IPS-18c (cell line): Measurements from ENCODE around the gene PACRG.

Source experiments
- H3K4me3 ChIP-seq: 2 replicates; pipeline ENCODE4 v1.7.0; 2013; ENCODE audit warnings: low read depth, mild to moderate bottlenecking, low read length, moderate library complexity; ENCODE audit not compliant: insufficient read depth
- H3K9me3 ChIP-seq: one replicate; pipeline ENCODE4 v1.6.1; 2013; ENCODE audit warnings: mild to moderate bottlenecking, low read length, moderate library complexity; ENCODE audit not compliant: control insufficient read depth, insufficient read depth

PACRG gene

GRCh38 chr6:163250116-163250515 is 522.3 kb downstream of the PACRG start:
- H3K9me3 ChIP-seq, result no peaks in the 10 kb centered on the region

GRCh38 chr6:163252061-163252591 is 524.4 kb downstream of the PACRG start:
- Histone ChIP-seq H3K4me3 (no peak overlapping the region), H3K9me3 (no peaks in the 10 kb centered on the region)

More at GRCh38 chr6:163250116-163250515, 522.3 kb downstream of the PACRG start:
- no peak overlapping the region for H3K4me3 ChIP-seq

GRCh38 chr6:163253556-163254213 is 525.9 kb downstream of the PACRG start:
- no peak overlapping the region for H3K4me3 ChIP-seq
- no peaks in the 10 kb centered on the region for H3K9me3 ChIP-seq

- Histone ChIP-seq H3K9me3 (no peaks in the 10 kb centered on the region), H3K4me3 (no peak overlapping the region)
These were observed 526.6 kb downstream of the PACRG start for GRCh38 chr6:163254341-163254835.

GRCh38 chr6:163255265-163255664 is 527.5 kb downstream of the PACRG start:
- Histone ChIP-seq H3K4me3 (no peak overlapping the region), H3K9me3 (no peaks in the 10 kb centered on the region)

- Histone ChIP-seq H3K4me3 (peak overlapping the region; percentile 34), H3K9me3 (no peaks in the 10 kb centered on the region)
These were observed 531.9 kb downstream of the PACRG start for GRCh38 chr6:163259689-163260088.

GRCh38 chr6:163260111-163260895 is 532.5 kb downstream of the PACRG start:
- Histone ChIP-seq H3K4me3 (peak overlapping the region; percentile 34), H3K9me3 (no peaks in the 10 kb centered on the region)

GRCh38 chr6:163260911-163261310 is 533.1 kb downstream of the PACRG start:
- H3K4me3 ChIP-seq, result peak overlapping the region; percentile 28
- H3K9me3 ChIP-seq, result no peaks in the 10 kb centered on the region

GRCh38 chr6:163261361-163261760 is 533.6 kb downstream of the PACRG start:
- Histone ChIP-seq H3K4me3 (peak overlapping the region; percentile 28), H3K9me3 (no peaks in the 10 kb centered on the region)

- H3K4me3 ChIP-seq, result no peak overlapping the region
- H3K9me3 ChIP-seq, result no peaks in the 10 kb centered on the region
These were observed 534.3 kb downstream of the PACRG start for GRCh38 chr6:163262080-163262479.

- Histone ChIP-seq H3K4me3 (no peak overlapping the region), H3K9me3 (no peaks in the 10 kb centered on the region)
These were observed 535.4 kb downstream of the PACRG start for GRCh38 chr6:163263196-163263595.

- no peak overlapping the region for H3K4me3 ChIP-seq
- H3K9me3 ChIP-seq, result no peaks in the 10 kb centered on the region
These were observed 536.4 kb downstream of the PACRG start for GRCh38 chr6:163263998-163264661.

GRCh38 chr6:163264662-163265035 is 536.9 kb downstream of the PACRG start:
- H3K9me3 ChIP-seq, result no peaks in the 10 kb centered on the region
- H3K4me3 ChIP-seq, result no peak overlapping the region

GRCh38 chr6:163281634-163282033 is 553.9 kb downstream of the PACRG start:
- H3K9me3 ChIP-seq, result no peaks in the 10 kb centered on the region
- H3K4me3 ChIP-seq, result no peak overlapping the region

- Histone ChIP-seq H3K4me3 (no peak overlapping the region), H3K9me3 (no peaks in the 10 kb centered on the region)
These were observed 554.9 kb downstream of the PACRG start for GRCh38 chr6:163282672-163283071.

GRCh38 chr6:163284151-163284550 is 556.4 kb downstream of the PACRG start:
- H3K9me3 ChIP-seq, result no peaks in the 10 kb centered on the region
- H3K4me3 ChIP-seq, result no peak overlapping the region

- Histone ChIP-seq H3K9me3 (no peaks in the 10 kb centered on the region), H3K4me3 (no peak overlapping the region)
These were observed 557.9 kb downstream of the PACRG start for GRCh38 chr6:163285691-163286090.

GRCh38 chr6:163287626-163288025 is 559.9 kb downstream of the PACRG start:
- no peaks in the 10 kb centered on the region for H3K9me3 ChIP-seq

More at GRCh38 chr6:163287626-163288025, 559.9 kb downstream of the PACRG start:
- no peak overlapping the region for H3K4me3 ChIP-seq
